HG02852 (cell line): ENCODE data around the gene FLT3.
"Not testable (repeated sequence)": the region's sequence is repeated elsewhere in the genome, so short reads cannot be mapped to it uniquely, and the experiment has no call there.

Experiments used
- ATAC-seq: cut with Tn5 transposase; IDR thresholded peaks from one replicate; pipeline ENCODE4 v1.9.1; 2021; ENCODE audit warnings: mild to moderate bottlenecking, moderate library complexity; ENCODE audit not compliant: unreplicated experiment

FLT3 gene

DNA sequence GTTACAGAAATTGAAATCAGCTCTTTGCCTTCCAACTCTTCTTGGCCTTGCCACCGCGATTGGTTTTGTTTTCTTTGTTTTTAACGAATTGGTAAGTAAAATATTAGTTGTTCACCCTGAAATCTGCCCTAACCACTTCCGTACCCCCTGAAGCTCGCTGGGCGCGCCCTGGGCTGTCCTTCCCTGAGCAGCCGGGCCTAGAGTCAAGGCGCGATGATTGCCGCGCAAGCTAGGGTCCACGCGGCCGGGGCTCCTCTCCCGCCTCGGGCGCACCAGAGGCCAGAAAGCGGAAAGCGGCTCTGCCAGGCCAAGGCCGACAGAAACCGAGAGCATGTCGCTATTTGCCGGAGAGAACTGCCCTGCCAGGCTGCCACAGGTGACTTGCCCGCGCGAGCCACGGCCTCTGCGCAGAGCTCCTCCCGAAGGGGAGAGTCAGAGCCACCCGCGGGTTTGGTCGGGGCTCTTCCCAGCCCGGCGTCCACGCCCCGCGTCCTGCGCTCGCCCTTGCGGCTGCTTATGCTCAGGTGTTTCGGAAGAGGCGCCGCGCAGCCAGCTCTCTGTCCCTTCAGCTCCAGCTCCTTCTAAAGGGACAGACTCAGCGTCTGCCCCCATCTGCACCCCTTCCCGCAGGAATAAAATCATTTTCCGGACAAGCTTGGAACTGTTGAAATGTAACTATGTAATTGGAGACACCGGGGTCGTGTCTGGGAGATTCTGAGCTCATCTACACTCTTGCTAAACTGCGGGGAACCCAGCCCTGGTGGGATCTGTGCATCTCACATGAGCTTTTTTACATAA, 124.6 kb downstream of the FLT3 start:
- no peak for ATAC-seq

GRCh38 chr13:27973961-27974662, 126.3 kb downstream of the FLT3 start:
- ATAC-seq, result no peak

GRCh38 chr13:27973291-27973690, 127.1 kb downstream of the FLT3 start:
- ATAC-seq, result no peak

GRCh38 chr13:27972478-27972820, 127.9 kb downstream of the FLT3 start:
- ATAC-seq, result no peak

DNA sequence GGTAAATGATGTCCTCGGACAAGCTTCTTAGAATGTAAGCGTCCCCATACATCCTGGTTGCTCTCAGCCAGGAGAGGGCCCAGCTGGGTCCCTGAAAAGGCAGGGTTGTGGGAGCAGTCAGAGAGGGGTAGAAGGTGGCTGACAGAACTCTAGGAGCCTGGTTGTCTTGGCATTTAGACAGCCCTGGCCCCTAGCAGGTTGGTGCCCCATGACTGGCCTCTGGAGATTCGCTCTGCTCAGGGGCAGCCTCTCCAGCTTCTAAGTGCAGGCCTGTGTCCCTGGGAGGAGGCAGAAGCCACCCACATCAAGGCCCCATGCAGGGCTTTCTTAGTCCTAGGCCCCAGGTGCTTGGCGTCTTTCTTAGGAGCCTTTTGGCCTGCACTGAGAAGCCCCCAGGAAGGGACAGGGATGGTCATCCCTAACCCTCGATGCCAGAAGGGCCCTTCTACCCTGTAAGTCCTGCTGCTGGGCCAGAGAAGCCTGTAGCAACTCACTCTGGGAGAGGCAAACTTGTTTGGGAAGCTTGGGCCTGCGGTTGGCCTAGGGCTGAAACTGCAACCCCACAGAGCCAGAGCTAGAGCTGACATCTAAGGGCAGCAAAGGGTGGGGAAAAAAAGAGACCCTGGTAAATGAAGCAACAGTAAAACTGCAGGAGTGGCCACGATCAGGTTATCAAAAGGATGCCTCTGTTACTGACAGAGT, 128.4 kb downstream of the FLT3 start:
- ATAC-seq, result no peak

GRCh38 chr13:27971236-27971645, 129.1 kb downstream of the FLT3 start:
- ATAC-seq, result no peak

GRCh38 chr13:27970382-27971235, 129.8 kb downstream of the FLT3 start:
- ATAC-seq, result no peak

- no peak for ATAC-seq
Measured at GRCh38 chr13:27969866-27970229, 130.5 kb downstream of the FLT3 start.

DNA sequence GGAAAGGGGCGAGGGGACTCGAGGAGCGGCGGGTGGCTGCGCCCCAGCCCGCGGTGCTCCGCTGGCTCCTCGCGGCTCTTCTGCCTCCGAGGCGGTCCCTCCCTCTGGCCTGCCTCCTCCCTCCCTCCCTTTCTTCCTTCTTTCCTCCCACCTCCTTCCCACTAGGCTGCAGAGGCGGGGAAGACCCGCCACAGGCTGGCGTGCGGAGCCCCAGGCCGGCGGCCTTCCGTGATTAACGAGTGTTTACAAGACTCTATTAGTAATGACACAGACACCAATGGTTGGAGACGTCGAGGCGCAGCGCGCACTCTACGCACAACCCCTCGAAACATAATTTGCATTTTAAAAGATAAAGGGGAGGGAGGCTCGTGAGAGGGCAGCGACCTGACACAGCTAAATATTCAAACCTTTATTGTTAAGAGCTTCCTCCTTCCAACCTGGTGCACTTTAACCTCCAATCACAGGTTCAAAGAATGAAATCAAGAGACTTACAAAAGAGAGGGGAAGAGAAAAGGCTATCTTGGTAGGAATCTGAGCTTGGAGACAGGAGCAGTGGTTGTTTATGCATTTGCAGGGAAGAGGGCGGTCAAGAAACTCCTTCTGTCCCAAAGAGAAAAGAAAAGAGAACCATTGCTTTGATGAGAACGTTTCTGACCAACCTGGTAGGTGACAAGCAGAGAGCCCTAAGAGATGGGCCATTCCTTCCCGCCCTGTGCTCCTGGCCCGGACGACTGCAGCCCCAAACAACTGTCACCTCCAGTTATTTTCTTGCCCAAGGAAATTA, 131.1 kb downstream of the FLT3 start, which contains the start of gene CDX2:
CDX2 (minus strand) TSS at position 234 of the 784 bp plus-strand sequence. CDS start 309 bp downstream, outside the sequence.
- no peak for ATAC-seq

- ATAC-seq, result no peak
Measured at GRCh38 chr13:27968316-27969081, 131.9 kb downstream of the FLT3 start.

GRCh38 chr13:27967736-27968315, 132.6 kb downstream of the FLT3 start:
- ATAC-seq, result no peak

DNA sequence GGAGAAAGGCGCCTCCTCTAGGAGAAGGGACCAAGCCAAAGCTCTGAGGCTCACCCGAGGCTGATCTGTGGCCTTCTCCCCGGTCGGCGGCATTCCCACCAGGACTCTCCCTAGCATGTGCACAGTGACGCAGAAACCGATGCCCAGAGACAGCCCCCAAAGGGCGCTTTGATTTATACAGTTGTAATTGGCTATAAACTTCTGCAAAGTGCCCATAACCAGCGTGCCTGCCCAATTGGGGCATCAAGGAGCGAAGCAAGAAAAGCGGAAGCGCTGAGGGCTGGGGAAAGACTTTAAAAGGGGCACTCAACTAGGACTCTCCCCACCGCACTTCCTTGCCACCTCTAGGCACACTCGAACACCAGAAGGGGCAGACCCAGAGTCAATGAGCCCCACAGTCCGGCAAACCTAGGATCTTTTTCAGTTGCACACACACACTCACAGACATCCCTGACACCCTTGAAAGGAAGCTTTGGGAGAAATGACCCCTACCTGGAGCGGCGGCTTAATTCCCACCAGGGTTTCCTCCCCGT, 133.1 kb downstream of the FLT3 start:
- no peak for ATAC-seq

- no peak for ATAC-seq
Measured at GRCh38 chr13:27966641-27967202, 133.7 kb downstream of the FLT3 start.

- no peak for ATAC-seq
Measured at GRCh38 chr13:27965740-27966640, 134.4 kb downstream of the FLT3 start.

- ATAC-seq, result no peak
Measured at GRCh38 chr13:27965343-27965739, 135.0 kb downstream of the FLT3 start.

DNA sequence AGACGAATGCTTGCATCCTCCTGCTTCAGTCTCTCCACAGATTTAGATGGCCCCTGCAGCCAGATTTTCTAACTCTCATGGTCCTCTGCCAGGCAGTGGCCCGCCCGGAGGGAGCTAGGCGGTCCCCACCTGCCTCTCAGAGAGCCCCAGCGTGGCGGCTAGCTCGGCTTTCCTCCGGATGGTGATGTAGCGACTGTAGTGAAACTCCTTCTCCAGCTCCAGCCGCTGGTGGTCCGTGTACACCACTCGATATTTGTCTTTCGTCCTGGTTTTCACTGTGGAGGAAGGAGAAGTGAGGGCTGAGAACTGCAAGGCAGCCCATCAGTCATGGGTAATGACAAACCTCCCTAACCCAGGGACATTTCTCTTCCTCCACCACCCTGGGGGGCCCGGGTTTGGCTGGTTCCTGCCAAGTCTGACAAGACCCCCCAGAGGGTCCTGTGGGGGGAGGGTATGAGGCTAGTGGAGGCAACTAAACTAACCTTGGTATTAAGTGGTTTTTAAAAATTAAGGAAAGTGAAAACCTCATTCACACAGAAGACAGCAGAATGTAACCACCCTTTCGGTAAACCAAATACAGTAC, 135.5 kb downstream of the FLT3 start:
- ATAC-seq, result no peak

GRCh38 chr13:27964206-27964605, 136.2 kb downstream of the FLT3 start:
- not testable (repeated sequence) for ATAC-seq
